ENCODE measurements around the gene SDHAF2. TPM values are rescaled to one million over a fixed set of nuclear protein-coding genes. Genes with fewer than 3 reads are reported as not detected.

SDHAF2 gene
- total RNA-seq, 2 donors from 2014 or later, result 31.1 to 32.7 TPM

DNA sequence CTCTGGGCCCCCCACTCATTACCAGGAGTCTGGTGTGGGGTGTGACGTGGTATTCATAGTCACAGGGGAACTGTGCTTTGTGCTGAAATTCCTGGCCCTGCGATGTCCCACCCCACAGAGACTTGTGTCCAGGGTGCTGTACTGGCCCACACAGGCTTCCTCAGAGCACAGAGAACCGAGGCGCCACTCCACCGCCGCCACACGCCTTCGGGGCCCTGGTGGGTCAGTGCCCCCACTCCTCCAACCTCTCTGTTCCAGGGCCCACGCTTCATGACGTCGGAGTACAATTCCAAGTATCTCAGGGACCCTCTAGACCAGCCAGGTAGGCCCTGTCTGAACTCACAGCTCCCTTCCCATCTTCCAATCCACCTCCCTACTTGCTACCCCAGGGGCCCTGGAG lies 55.2 kb downstream of the SDHAF2 start:
- ATAC-seq (no peak), DNase-seq (no peak)
- peaks cover 4% of the 10 kb centered on the region for H3K36me3 Mint-ChIP-seq (ENCODE audit: low read depth)
- no peaks in the 10 kb centered on the region for H3K9me3 ChIP-seq (ENCODE audit: control insufficient read depth, low read length, poor library complexity, severe bottlenecking)
- peaks cover 12% of the 10 kb centered on the region for H3K4me1 Mint-ChIP-seq
- peaks cover 20% of the 10 kb centered on the region for H3K27me3 Mint-ChIP-seq
- H3K4me3 Mint-ChIP-seq, result no peak overlapping the region
- H3K27ac Mint-ChIP-seq, result peak overlapping the region; percentile 29

DNA sequence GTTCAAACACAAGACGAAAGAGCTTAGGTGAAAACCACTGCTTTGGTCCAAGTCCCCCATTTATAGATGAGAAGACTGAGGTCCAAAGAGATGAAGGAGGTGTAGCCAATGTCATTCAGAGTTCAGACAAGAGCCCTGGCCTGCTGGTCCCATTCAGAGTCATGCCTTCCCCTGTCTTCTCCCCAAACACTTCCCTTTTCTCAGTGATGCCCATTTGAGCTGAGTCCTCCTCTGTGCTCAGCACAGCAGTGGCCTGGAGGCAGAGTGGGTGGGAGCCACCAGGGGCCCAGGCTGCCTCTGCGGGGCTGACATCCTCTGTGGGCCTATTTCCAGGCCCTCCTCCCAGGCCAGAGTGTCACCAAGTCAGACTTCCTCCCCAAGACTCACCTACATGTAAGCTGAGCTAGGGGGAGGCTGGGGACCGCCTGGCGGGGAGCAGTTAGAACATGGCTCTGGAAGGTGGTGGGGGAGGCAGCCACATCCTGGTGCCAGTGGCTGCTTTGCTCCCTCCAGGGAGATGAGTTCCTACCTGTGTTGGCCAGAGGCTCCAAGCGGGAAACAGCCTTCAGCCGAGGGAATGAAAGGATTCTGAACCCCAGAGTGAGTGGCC lies 56.2 kb downstream of the SDHAF2 start:
- H3K4me1 Mint-ChIP-seq, result peaks cover 12% of the 10 kb centered on the region
- no peak for DNase-seq
- no peak for ATAC-seq
- no peak overlapping the region for H3K27ac Mint-ChIP-seq
- H3K36me3 Mint-ChIP-seq (ENCODE audit: low read depth), result peaks cover 4% of the 10 kb centered on the region
- no peaks in the 10 kb centered on the region for H3K9me3 ChIP-seq (ENCODE audit: control insufficient read depth, low read length, poor library complexity, severe bottlenecking)
- H3K4me3 Mint-ChIP-seq, result no peak overlapping the region
- H3K27me3 Mint-ChIP-seq, result peaks cover 14% of the 10 kb centered on the region

GRCh38 chr11:61486779-61487178 lies 56.9 kb downstream of the SDHAF2 start:
- Mint-ChIP-seq H3K4me1 (peaks cover 11% of the 10 kb centered on the region), H3K27ac (no peak overlapping the region), H3K4me3 (no peak overlapping the region), H3K36me3 (ENCODE audit: low read depth) (peaks cover 4% of the 10 kb centered on the region), H3K27me3 (peaks cover 12% of the 10 kb centered on the region)
- ATAC-seq, result no peak
- no peaks in the 10 kb centered on the region for H3K9me3 ChIP-seq (ENCODE audit: control insufficient read depth, low read length, poor library complexity, severe bottlenecking)
- DNase-seq, result no peak

- peaks cover 4% of the 10 kb centered on the region for H3K36me3 Mint-ChIP-seq (ENCODE audit: low read depth)
- peaks cover 13% of the 10 kb centered on the region for H3K4me1 Mint-ChIP-seq
- no peak for ATAC-seq
- H3K27ac Mint-ChIP-seq, result no peak overlapping the region
- H3K27me3 Mint-ChIP-seq, result peaks cover 19% of the 10 kb centered on the region
- no peak overlapping the region for H3K4me3 Mint-ChIP-seq
- no peak for DNase-seq
- no peaks in the 10 kb centered on the region for H3K9me3 ChIP-seq (ENCODE audit: control insufficient read depth, low read length, poor library complexity, severe bottlenecking)
Measured at GRCh38 chr11:61487342-61488025, 57.6 kb downstream of the SDHAF2 start.

GRCh38 chr11:61488651-61489291 lies 58.8 kb downstream of the SDHAF2 start:
- H3K9me3 ChIP-seq (ENCODE audit: control insufficient read depth, low read length, poor library complexity, severe bottlenecking), result no peaks in the 10 kb centered on the region
- H3K36me3 Mint-ChIP-seq (ENCODE audit: low read depth), result peaks cover 4% of the 10 kb centered on the region
- no peak for DNase-seq
- H3K4me1 Mint-ChIP-seq, result peaks cover 10% of the 10 kb centered on the region
- no peak for ATAC-seq
- no peak overlapping the region for H3K4me3 Mint-ChIP-seq
- peaks cover 23% of the 10 kb centered on the region for H3K27me3 Mint-ChIP-seq
- peak overlapping the region; percentile 68 for H3K27ac Mint-ChIP-seq

- no peaks in the 10 kb centered on the region for H3K9me3 ChIP-seq (ENCODE audit: control insufficient read depth, low read length, poor library complexity, severe bottlenecking)
- H3K27me3 Mint-ChIP-seq, result peaks cover 23% of the 10 kb centered on the region
- ATAC-seq (no peak), DNase-seq (no peak)
- no peak overlapping the region for H3K4me3 Mint-ChIP-seq
- peaks cover 10% of the 10 kb centered on the region for H3K4me1 Mint-ChIP-seq
- H3K27ac Mint-ChIP-seq, result no peak overlapping the region
- peaks cover 4% of the 10 kb centered on the region for H3K36me3 Mint-ChIP-seq (ENCODE audit: low read depth)
Measured at GRCh38 chr11:61489833-61490721, 60.2 kb downstream of the SDHAF2 start.

GRCh38 chr11:61491736-61492395 lies 61.9 kb downstream of the SDHAF2 start:
- H3K27ac Mint-ChIP-seq, result peak overlapping the region; percentile 68
- H3K27me3 Mint-ChIP-seq, result peaks cover 23% of the 10 kb centered on the region
- peaks cover 8% of the 10 kb centered on the region for H3K4me1 Mint-ChIP-seq
- peaks cover 2% of the 10 kb centered on the region for H3K36me3 Mint-ChIP-seq (ENCODE audit: low read depth)
- no peak for DNase-seq
- H3K4me3 Mint-ChIP-seq, result no peak overlapping the region
- no peaks in the 10 kb centered on the region for H3K9me3 ChIP-seq (ENCODE audit: control insufficient read depth, low read length, poor library complexity, severe bottlenecking)
- no peak for ATAC-seq

DNA sequence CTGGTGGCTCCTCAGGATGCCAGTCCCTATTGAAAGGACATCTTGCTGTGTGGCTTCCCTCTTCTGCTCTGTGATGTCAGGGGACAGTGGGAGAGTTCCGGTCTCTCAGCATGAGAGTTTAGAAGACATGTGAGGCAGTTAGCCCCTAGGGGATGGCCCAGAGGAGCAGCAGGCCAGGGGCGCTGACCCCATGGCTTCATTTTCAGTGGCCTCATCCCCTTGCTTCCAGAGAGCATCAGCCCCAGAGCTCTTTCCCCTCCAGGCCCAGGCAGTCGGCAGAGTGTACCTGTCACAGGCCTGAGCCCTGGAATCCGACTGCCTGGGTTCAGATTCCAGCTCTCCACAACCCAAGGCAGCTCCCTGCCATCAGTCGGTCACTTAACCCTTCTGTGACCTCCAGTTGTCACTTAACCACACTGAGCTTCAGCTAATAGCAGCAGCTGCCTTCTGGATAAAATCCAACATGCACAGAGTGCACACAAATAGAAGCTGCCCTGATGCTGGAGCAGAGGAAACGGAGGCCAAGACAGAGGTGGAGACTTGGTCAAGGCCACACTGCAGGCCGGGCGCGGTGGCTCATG lies 64.5 kb downstream of the SDHAF2 start:
- DNase-seq (no peak), ATAC-seq (no peak)
- Mint-ChIP-seq H3K36me3 (ENCODE audit: low read depth) (no peaks in the 10 kb centered on the region), H3K27ac (no peak overlapping the region), H3K4me3 (no peak overlapping the region), H3K4me1 (peaks cover 2% of the 10 kb centered on the region), H3K27me3 (peaks cover 17% of the 10 kb centered on the region)
- no peaks in the 10 kb centered on the region for H3K9me3 ChIP-seq (ENCODE audit: control insufficient read depth, low read length, poor library complexity, severe bottlenecking)

DNA sequence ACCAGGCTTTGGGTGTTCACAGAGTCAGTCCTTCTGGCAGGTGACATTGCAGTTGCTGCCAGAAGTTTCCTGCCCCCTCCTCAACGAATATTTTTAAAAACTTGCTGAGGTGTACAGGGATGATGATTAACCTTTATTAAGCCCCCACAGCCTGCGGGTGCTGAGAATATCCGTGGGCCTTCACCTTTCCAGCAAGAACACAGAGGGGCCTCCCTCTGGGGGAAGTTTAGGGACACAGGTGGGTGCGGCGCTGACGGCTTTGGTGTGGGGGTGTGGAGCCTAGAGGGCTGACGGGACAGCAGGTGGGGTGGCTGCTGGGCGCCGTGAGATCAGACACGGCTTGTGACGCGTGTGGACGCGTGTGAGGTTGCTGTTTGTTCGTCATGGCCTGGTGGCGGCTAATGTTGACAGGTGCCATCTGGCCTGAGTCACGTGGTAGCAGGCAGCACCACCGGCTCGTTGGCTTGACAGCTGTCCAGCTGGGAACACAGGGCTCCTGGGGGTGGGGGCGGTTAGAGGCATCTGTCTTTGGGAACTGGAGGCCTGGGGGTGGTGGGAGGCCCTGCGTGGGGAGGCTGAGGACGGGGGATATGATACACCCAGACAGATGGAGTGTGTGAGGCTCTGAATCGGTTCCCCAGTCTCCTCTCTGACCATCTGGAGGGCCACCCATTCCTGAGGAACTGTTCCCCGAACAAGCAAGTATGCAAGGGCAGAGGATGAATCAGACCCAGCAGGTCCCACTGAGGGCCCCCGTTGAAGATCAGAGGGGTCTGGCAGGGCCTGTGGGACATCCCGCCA lies 66.1 kb downstream of the SDHAF2 start:
- DNase-seq (no peak), ATAC-seq (no peak)
- H3K27me3 Mint-ChIP-seq, result peaks cover 19% of the 10 kb centered on the region
- H3K36me3 Mint-ChIP-seq (ENCODE audit: low read depth), result no peaks in the 10 kb centered on the region
- H3K4me3 Mint-ChIP-seq, result no peak overlapping the region
- H3K9me3 ChIP-seq (ENCODE audit: control insufficient read depth, low read length, poor library complexity, severe bottlenecking), result no peaks in the 10 kb centered on the region
- H3K27ac Mint-ChIP-seq, result no peak overlapping the region
- H3K4me1 Mint-ChIP-seq, result peaks cover 2% of the 10 kb centered on the region
